Measurements from ENCODE around the gene CCDC12. TPM values are rescaled to one million over a fixed set of nuclear protein-coding genes. Genes with fewer than 3 reads are reported as not detected.

The CCDC12 gene
- total and polyA plus RNA-seq, 8 donors = 34.7 to 57.9 (median 46.1) TPM

DNA sequence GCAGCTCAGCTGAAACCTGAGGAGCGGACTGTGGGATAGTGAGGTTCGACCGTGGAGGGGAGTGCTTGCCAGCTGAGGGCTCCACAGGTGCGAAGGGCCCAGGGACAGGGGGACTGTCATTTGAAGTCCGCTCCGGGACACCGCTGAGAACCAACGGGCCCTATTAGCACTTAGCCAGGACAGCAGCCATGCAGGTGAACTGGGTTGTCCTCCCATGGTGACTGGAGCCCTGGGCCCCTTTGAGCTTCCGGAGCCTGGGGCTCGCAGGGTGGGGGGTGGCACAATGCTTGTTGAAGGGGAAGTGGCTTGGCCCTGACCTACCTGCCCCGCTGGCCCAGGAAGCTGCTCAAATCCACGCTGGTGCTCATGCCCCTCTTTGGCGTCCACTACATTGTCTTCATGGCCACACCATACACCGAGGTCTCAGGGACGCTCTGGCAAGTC, 74.3 kb downstream of the CCDC12 start:
- Histone ChIP-seq H3K9me3 (no peaks in the 10 kb centered on the region), H3K27me3 (peaks cover 10 to 29% of the 10 kb centered on the region in 2 donors), H3K36me3 (no peaks in the 10 kb centered on the region), H3K4me3 (no peak overlapping the region), H3K4me1 (peaks cover 0 to 30% of the 10 kb centered on the region in 2 donors), H3K27ac (no peak overlapping the region)
- TF ChIP-seq, protein P1, sequence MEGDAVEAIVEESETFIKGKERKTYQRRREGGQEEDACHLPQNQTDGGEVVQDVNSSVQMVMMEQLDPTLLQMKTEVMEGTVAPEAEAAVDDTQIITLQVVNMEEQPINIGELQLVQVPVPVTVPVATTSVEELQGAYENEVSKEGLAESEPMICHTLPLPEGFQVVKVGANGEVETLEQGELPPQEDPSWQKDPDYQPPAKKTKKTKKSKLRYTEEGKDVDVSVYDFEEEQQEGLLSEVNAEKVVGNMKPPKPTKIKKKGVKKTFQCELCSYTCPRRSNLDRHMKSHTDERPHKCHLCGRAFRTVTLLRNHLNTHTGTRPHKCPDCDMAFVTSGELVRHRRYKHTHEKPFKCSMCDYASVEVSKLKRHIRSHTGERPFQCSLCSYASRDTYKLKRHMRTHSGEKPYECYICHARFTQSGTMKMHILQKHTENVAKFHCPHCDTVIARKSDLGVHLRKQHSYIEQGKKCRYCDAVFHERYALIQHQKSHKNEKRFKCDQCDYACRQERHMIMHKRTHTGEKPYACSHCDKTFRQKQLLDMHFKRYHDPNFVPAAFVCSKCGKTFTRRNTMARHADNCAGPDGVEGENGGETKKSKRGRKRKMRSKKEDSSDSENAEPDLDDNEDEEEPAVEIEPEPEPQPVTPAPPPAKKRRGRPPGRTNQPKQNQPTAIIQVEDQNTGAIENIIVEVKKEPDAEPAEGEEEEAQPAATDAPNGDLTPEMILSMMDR (IDR thresholded peaks at IDR 0.05) = no peak
- ATAC-seq = no peak
- intact Hi-C loops (cut with DNase I) = no loop called here
- peak in 1 of 4 donors; percentile 26 for DNase-seq

DNA sequence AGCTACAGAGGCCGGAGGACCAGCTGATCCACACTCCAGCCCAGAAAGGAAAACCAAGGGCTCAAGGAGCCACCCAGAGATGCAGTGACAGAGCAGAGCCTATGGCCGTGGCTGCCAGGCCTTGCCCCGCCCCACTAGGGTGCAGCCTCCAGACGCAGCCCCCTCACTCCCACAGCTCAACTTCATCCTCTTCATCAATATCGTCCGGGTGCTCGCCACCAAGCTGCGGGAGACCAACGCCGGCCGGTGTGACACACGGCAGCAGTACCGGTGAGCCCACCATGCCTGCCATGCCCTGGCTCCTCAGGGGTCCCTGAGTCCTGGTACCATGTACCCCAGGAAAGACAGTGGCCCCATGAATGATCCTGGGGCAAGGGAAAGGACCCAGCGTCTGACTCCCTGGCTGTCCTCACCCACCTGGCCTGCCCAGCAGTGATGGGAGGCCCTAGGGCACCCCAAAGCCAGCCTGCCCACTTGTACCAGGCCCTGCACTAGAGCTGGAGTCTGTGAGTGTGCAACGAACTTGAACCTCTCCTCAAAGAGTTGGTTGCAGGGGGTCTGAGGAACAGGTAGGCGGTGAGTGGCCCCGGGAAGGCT, 74.9 kb downstream of the CCDC12 start:
- no peaks in the 10 kb centered on the region for H3K36me3 ChIP-seq
- ATAC-seq (no peak), DNase-seq (peak in 1 of 4 donors; percentile 20)
- no peaks in the 10 kb centered on the region for H3K9me3 ChIP-seq
- H3K27me3 ChIP-seq = peaks cover 10 to 34% of the 10 kb centered on the region in 2 donors
- H3K4me3 ChIP-seq = no peak overlapping the region
- TF ChIP-seq, protein P1 (IDR thresholded peaks at IDR 0.05) = no peak
- peaks cover 0 to 30% of the 10 kb centered on the region in 2 donors for H3K4me1 ChIP-seq
- H3K27ac ChIP-seq = no peak overlapping the region
- intact Hi-C loops (cut with DNase I) = no loop called here

- intact Hi-C loops (cut with DNase I) = no loop called here
- no peak overlapping the region for H3K4me3 ChIP-seq
- ATAC-seq = no peak
- peaks cover 10 to 38% of the 10 kb centered on the region in 2 donors for H3K27me3 ChIP-seq
- no peaks in the 10 kb centered on the region for H3K9me3 ChIP-seq
- H3K36me3 ChIP-seq = no peaks in the 10 kb centered on the region
- no peak overlapping the region for H3K27ac ChIP-seq
- peaks cover 0 to 30% of the 10 kb centered on the region in 2 donors for H3K4me1 ChIP-seq
- TF ChIP-seq, protein P1 (IDR thresholded peaks at IDR 0.05) = no peak
- DNase-seq = peak in 1 of 4 donors; percentile 21
Observed at GRCh38 chr3:46901061-46901460, 75.5 kb downstream of the CCDC12 start.

- Histone ChIP-seq H3K27ac (no peak overlapping the region), H3K4me1 (peaks cover 0 to 30% of the 10 kb centered on the region in 2 donors), H3K27me3 (peaks cover 10 to 38% of the 10 kb centered on the region in 2 donors), H3K4me3 (no peak overlapping the region), H3K9me3 (no peaks in the 10 kb centered on the region), H3K36me3 (no peaks in the 10 kb centered on the region)
- intact Hi-C loops (cut with DNase I) = no loop called here
- ATAC-seq (no peak), DNase-seq (no peak)
- TF ChIP-seq, protein P1 (IDR thresholded peaks at IDR 0.05) = no peak
Observed at GRCh38 chr3:46900356-46900755, 76.2 kb downstream of the CCDC12 start.

DNA sequence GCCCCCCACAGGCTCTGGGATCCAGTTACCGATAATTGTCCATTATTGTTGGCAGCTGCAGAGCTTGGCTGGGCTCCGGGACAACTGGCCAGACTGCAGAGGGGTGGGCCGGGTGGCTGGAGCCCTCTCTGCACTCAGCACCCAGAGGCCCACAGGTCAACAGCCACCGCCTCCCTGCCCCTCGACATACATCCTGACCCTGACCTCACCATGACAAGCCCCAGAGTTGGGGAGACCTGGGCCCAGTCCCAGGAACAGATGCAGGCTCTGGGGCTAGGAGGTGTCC, 76.6 kb downstream of the CCDC12 start:
- H3K9me3 ChIP-seq = no peaks in the 10 kb centered on the region
- H3K4me1 ChIP-seq = peaks cover 0 to 30% of the 10 kb centered on the region in 2 donors
- H3K27ac ChIP-seq = no peak overlapping the region
- ATAC-seq (no peak), DNase-seq (peak in 1 of 4 donors; percentile 40)
- intact Hi-C loops (cut with DNase I) = no loop called here
- no peak overlapping the region for H3K4me3 ChIP-seq
- TF ChIP-seq, protein P1 (IDR thresholded peaks at IDR 0.05) = no peak
- H3K27me3 ChIP-seq = peaks cover 10 to 38% of the 10 kb centered on the region in 2 donors
- no peaks in the 10 kb centered on the region for H3K36me3 ChIP-seq
